ENCODE results near the gene CLDN22. TPM values are rescaled to one million over a fixed set of nuclear protein-coding genes. Genes with fewer than 3 reads are reported as not detected.

The CLDN22 gene
- total RNA-seq, 1 experiment from 2014 or later = not detected

- TF ChIP-seq, protein P1, sequence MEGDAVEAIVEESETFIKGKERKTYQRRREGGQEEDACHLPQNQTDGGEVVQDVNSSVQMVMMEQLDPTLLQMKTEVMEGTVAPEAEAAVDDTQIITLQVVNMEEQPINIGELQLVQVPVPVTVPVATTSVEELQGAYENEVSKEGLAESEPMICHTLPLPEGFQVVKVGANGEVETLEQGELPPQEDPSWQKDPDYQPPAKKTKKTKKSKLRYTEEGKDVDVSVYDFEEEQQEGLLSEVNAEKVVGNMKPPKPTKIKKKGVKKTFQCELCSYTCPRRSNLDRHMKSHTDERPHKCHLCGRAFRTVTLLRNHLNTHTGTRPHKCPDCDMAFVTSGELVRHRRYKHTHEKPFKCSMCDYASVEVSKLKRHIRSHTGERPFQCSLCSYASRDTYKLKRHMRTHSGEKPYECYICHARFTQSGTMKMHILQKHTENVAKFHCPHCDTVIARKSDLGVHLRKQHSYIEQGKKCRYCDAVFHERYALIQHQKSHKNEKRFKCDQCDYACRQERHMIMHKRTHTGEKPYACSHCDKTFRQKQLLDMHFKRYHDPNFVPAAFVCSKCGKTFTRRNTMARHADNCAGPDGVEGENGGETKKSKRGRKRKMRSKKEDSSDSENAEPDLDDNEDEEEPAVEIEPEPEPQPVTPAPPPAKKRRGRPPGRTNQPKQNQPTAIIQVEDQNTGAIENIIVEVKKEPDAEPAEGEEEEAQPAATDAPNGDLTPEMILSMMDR (IDR thresholded peaks at IDR 0.05; ENCODE audit: unreplicated experiment) = no peak
- no peak for DNase-seq (ENCODE audit: unreplicated experiment)
- CTCF ChIA-PET = interaction anchor here (1.1 kb wide), 2 partner anchors 21 to 86 kb away, joined by 3 to 4 read pairs; no protein-coding TSS in a partner anchor
- H3K9me3 Mint-ChIP-seq (ENCODE audit: unreplicated experiment) = peaks cover 1% of the 10 kb centered on the region
- no peak overlapping the region for H3K27ac Mint-ChIP-seq (ENCODE audit: low read depth, unreplicated experiment)
- no TSS peak for BruUV-seq (replicated peaks)
- H3K27me3 Mint-ChIP-seq (ENCODE audit: insufficient read depth, unreplicated experiment) = no peaks in the 10 kb centered on the region
- no peak overlapping the region for H3K4me3 Mint-ChIP-seq (ENCODE audit: unreplicated experiment)
- intact Hi-C loops (cut with micrococcal nuclease) = no loop called here
- peaks cover 22% of the 10 kb centered on the region for H3K36me3 Mint-ChIP-seq (ENCODE audit: insufficient read depth, unreplicated experiment)
- POLR2A ChIA-PET = no interaction called here
- H3K4me1 Mint-ChIP-seq (ENCODE audit: insufficient read depth, unreplicated experiment) = no peaks in the 10 kb centered on the region
Observed at GRCh38 chr4:183321079-183321478, 1.0 kb upstream of the CLDN22 start.

DNA sequence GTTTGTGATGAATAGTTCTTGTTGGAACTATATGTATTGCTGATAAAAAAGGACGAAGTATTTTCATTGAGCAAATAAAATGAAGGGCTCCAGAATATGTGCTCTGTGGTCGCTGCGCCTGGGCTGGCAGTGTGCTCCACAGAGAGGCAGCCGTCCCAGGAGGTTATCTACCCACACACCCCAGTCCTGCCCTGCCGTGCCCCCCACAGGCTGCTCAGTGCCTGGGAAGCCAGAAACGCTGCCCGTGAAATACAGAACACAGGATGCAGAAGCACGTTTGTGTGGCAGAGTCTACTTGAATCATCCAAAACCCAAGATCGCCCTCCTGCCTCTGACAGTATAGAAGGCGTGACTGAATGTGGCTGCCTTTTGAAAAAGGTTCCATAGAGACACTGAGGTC, 1.4 kb downstream of the CLDN22 start:
- no peak overlapping the region for H3K27ac Mint-ChIP-seq (ENCODE audit: low read depth, unreplicated experiment)

DNA sequence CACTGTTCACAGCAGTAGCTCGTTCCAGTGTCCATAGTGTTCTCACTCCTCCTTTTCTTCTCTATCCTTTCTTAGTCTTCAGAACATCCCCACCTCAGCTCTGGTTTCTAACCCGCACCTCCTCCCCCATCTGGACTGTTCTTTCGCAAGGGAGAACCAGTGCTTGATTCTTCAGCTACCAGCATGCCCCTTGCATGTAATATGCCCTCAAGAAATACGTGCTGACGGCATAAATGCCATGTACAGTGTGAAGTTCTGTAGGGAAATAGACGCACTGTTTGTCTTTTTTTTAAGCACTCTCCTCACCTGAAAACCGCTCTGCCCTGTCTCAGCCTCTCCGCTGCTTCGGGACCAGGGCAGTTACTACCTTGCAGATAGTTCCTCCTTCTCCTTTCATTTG, 5.3 kb downstream of the CLDN22 start:
- intact Hi-C loops (cut with micrococcal nuclease) = no loop called here
- H3K4me1 Mint-ChIP-seq (ENCODE audit: insufficient read depth, unreplicated experiment) = no peaks in the 10 kb centered on the region
- ChIA-PET CTCF (interaction anchor here (1.0 kb wide), 1 partner anchor 92 kb away, joined by 3 read pairs; no protein-coding TSS in a partner anchor), POLR2A (no interaction called here)
- no peak overlapping the region for H3K4me3 Mint-ChIP-seq (ENCODE audit: unreplicated experiment)
- no peak for DNase-seq (ENCODE audit: unreplicated experiment)
- peaks cover 41% of the 10 kb centered on the region for H3K36me3 Mint-ChIP-seq (ENCODE audit: insufficient read depth, unreplicated experiment)
- no peaks in the 10 kb centered on the region for H3K9me3 Mint-ChIP-seq (ENCODE audit: unreplicated experiment)
- no peaks in the 10 kb centered on the region for H3K27me3 Mint-ChIP-seq (ENCODE audit: insufficient read depth, unreplicated experiment)
- no TSS peak for BruUV-seq (replicated peaks)
- TF ChIP-seq, protein P1 (IDR thresholded peaks at IDR 0.05; ENCODE audit: unreplicated experiment) = no peak
- H3K27ac Mint-ChIP-seq (ENCODE audit: low read depth, unreplicated experiment) = no peak overlapping the region

More for the DNA sequence above, 1.4 kb downstream of the CLDN22 start:
- TF ChIP-seq, protein P1 (IDR thresholded peaks at IDR 0.05; ENCODE audit: unreplicated experiment) = no peak
- ChIA-PET CTCF (interaction anchor here (1.2 kb wide), 1 partner anchor 89 kb away, joined by 6 read pairs; no protein-coding TSS in a partner anchor), POLR2A (interaction anchor here (1.5 kb wide), 1 partner anchor 11 kb away, joined by 3 read pairs; no protein-coding TSS in a partner anchor)
- peaks cover 33% of the 10 kb centered on the region for H3K36me3 Mint-ChIP-seq (ENCODE audit: insufficient read depth, unreplicated experiment)
- no peaks in the 10 kb centered on the region for H3K9me3 Mint-ChIP-seq (ENCODE audit: unreplicated experiment)
- no TSS peak for BruUV-seq (replicated peaks)
- no peak overlapping the region for H3K4me3 Mint-ChIP-seq (ENCODE audit: unreplicated experiment)
- intact Hi-C loops (cut with micrococcal nuclease) = no loop called here
- no peaks in the 10 kb centered on the region for H3K27me3 Mint-ChIP-seq (ENCODE audit: insufficient read depth, unreplicated experiment)
- DNase-seq (ENCODE audit: unreplicated experiment) = no peak
- H3K4me1 Mint-ChIP-seq (ENCODE audit: insufficient read depth, unreplicated experiment) = no peaks in the 10 kb centered on the region

- H3K27me3 Mint-ChIP-seq (ENCODE audit: insufficient read depth, unreplicated experiment) = no peaks in the 10 kb centered on the region
- intact Hi-C loops (cut with micrococcal nuclease) = no loop called here
- TF ChIP-seq, protein P1 (IDR thresholded peaks at IDR 0.05; ENCODE audit: unreplicated experiment) = no peak
- DNase-seq (ENCODE audit: unreplicated experiment) = no peak
- H3K9me3 Mint-ChIP-seq (ENCODE audit: unreplicated experiment) = no peaks in the 10 kb centered on the region
- peaks cover 36% of the 10 kb centered on the region for H3K36me3 Mint-ChIP-seq (ENCODE audit: insufficient read depth, unreplicated experiment)
- BruUV-seq (replicated peaks) = no TSS peak
- H3K4me1 Mint-ChIP-seq (ENCODE audit: insufficient read depth, unreplicated experiment) = no peaks in the 10 kb centered on the region
- no peak overlapping the region for H3K27ac Mint-ChIP-seq (ENCODE audit: low read depth, unreplicated experiment)
- ChIA-PET CTCF (no interaction called here), POLR2A (no interaction called here)
- no peak overlapping the region for H3K4me3 Mint-ChIP-seq (ENCODE audit: unreplicated experiment)
Observed at GRCh38 chr4:183314336-183314735, 5.7 kb downstream of the CLDN22 start.
